ENCODE measurements around the gene CHIT1. TPM values are rescaled to one million over a fixed set of nuclear protein-coding genes. Genes with fewer than 3 reads are reported as not detected.
"Not testable (repeated sequence)": the region's sequence is repeated elsewhere in the genome, so short reads cannot be mapped to it uniquely, and the experiment has no call there.

Gene CHIT1
- total RNA-seq, 1 experiment from 2014 or later: not detected

DNA sequence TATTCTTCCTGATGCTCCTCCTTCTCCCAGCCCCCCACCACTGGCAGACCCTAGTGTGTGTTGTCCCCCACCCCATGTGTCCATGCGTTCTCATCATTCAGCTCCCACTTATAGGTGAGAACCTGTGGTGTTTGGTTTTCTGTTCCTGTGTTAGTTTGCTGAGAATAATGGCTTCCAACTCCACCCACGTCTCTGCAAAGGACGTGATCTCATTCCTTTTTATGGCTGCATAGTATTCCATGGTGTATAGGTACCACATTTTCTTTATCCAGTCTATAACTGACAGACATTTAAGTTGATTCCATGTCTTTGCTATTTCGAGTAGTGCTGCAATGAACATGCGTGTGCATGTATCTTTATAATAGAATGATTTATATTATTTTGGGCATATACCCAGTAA is 12.2 kb upstream of the CHIT1 start:
- H3K4me3 ChIP-seq (ENCODE audit: insufficient read depth, low read depth, low read length); H3K27me3 ChIP-seq (ENCODE audit: control insufficient read depth, insufficient read depth, low read length); DNase-seq; H3K36me3 ChIP-seq (replicated peaks; ENCODE audit: control insufficient read depth, insufficient read depth, low read length): not testable (repeated sequence)

DNA sequence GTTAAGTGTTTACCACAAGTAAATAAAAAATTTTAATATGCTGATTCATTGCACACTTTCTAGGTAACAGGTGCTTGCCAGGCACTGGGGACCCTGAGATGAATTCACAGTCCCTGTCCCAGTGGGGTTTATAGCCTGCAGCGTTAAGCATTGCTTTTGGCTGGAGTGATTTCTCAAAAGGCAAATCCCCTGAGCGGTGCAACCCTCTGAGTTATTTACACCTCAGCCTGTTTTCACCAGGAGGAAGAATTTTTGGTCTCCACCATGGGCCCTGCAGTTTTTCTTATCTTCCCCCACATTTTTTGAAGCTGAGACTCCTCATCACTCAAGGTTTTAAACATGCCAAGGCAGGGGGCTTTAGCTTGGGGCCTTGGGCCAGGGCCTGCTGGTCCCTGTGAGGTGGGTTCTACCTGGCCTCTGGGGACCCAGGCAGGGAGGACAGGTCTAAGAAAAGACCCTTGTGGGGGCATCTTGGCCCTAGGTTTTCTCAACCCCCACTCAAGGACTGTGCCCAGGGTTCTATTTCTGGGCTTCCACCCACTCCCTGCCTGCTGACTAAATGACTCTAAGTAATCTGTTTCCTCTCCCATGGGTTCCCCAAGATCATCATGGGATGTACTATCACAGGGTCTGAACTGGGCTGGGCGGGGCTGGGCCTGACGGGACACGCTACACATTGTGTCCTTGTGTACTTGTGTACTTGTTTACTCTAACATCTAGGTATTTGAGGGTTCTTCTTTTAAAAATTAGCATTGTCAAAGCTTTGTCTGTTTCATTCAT is 10.2 kb upstream of the CHIT1 start:
- H3K36me3 ChIP-seq (replicated peaks; ENCODE audit: control insufficient read depth, insufficient read depth, low read length): no peaks in the 10 kb centered on the region
- no peak for DNase-seq
- H3K27me3 ChIP-seq (ENCODE audit: control insufficient read depth, insufficient read depth, low read length): no peaks in the 10 kb centered on the region
- no peak overlapping the region for H3K4me3 ChIP-seq (ENCODE audit: insufficient read depth, low read depth, low read length)

DNA sequence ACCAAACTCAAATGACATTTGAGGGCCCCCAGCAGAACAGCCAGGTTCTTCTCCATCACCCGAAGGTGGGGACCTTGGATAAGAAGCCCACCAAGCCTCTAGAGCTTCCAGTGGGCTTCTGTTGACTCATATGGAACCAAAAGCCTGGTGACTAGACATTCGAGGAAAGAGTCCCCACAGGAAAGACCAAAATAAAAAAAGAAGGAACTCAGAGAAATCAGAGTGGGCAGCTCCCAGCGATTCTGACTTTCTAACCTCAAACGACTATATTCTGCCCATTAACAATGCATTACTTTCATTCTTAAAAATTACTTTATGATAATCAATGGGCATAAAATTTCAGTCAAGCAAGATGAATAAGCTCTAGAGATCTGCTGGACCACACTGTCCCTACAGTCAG is 9.6 kb upstream of the CHIT1 start:
- no peaks in the 10 kb centered on the region for H3K36me3 ChIP-seq (replicated peaks; ENCODE audit: control insufficient read depth, insufficient read depth, low read length)
- DNase-seq: no peak
- no peak overlapping the region for H3K4me3 ChIP-seq (ENCODE audit: insufficient read depth, low read depth, low read length)
- H3K27me3 ChIP-seq (ENCODE audit: control insufficient read depth, insufficient read depth, low read length): no peaks in the 10 kb centered on the region

DNA sequence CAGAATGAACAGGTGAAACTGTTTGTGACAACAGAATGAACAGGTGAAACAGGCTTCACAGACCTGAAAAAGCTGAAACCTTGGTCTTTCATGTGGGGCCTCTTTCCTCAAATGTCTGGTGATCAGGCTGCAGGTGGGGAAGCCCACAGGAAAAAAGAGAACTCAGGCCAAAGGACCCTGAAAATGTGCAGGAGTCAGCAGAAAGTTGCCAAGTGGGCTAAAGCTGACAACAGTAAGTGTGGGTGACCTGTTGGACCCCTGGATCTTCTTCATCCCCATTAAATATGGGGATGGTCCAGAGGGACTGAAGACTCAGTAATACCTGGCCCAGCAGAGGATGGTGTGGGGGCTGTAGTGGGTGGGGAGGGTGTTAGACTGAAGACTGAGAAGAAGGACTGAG is 9.1 kb upstream of the CHIT1 start:
- Histone ChIP-seq H3K27me3 (ENCODE audit: control insufficient read depth, insufficient read depth, low read length) (no peaks in the 10 kb centered on the region), H3K36me3 (replicated peaks; ENCODE audit: control insufficient read depth, insufficient read depth, low read length) (no peaks in the 10 kb centered on the region), H3K4me3 (ENCODE audit: insufficient read depth, low read depth, low read length) (no peak overlapping the region)
- no peak for DNase-seq

DNA sequence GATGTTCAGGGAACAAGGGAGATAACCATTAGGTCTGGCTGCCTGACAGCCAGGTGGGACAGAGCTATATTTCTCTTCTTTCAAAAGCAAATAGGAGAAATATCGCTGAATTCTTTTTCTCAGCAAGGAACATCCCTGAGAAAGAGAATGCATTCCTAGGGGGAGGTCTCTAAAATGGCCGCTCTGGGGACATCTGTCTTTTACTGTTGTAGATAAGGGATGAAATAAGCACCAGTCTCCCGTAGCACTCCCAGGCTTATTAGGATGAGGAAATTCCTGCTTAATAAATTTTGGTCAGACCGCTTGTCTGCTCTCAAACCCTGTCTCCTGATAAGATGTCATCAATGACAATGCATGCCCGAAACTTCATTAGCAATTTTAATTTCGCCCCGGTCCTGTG is 5.4 kb upstream of the CHIT1 start:
- H3K4me3 ChIP-seq (ENCODE audit: insufficient read depth, low read depth, low read length); H3K36me3 ChIP-seq (replicated peaks; ENCODE audit: control insufficient read depth, insufficient read depth, low read length); H3K27me3 ChIP-seq (ENCODE audit: control insufficient read depth, insufficient read depth, low read length); DNase-seq: not testable (repeated sequence)

DNA sequence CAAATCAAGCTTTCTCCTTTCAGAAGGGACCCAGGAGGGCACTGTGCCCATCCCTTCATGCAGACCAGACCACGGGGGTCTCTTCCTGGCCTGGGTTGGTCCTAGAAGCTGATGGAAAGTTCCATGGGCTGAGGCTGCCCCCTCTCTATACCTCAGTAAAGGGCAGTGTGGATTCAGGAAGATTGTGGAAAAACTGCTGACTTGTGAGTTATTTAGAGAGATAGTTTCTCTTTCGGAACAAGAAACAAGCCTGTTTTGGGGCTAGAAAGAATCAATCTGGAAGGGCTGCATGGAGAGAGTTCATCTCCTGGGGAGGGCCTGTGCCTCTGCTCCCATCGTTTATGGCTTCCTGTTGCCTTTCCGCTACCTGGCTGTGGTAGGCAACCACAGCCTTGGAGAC is 803 bp downstream of the CHIT1 start:
- H3K27me3 ChIP-seq (ENCODE audit: control insufficient read depth, insufficient read depth, low read length): peaks cover 3% of the 10 kb centered on the region; the same call in 1 of the 2 replicates
- no peak for DNase-seq
- no peaks in the 10 kb centered on the region for H3K36me3 ChIP-seq (replicated peaks; ENCODE audit: control insufficient read depth, insufficient read depth, low read length)
- H3K4me3 ChIP-seq (ENCODE audit: insufficient read depth, low read depth, low read length): no peak overlapping the region

DNA sequence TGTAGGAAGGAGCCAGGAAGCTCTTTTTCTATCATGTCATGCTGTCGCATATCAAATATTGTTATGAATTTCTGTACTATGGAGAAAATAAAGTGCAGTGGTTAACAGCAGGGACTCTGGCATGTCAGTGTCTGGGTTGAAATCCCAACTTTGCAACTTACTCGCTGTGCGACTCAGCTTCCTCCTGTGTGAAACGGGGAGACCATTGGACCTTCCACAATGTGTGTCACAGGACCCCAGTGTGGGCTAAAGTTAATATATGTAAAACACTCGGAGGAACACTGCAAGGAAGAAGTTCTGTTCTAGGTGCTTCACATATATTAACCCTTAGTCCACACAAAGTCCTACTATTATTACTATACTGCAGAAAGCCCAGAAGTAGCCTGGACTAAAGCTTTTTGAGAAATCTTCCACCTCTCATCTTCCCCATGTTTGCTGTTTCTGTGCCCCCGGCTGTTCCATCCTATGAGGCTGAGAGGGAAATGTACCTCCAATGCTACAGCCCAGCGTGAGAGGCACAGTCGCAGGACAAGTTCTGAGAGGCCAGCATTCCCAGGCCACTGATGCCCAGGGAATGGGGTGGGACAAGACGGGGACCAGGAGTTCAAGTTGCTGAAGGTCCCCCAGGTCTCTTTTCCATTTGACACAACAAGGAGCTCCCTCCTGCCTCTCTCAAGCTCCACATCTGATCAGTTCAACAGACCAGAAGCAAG is 1.9 kb downstream of the CHIT1 start:
- Histone ChIP-seq H3K27me3 (ENCODE audit: control insufficient read depth, insufficient read depth, low read length) (peaks cover 3% of the 10 kb centered on the region; the same call in 1 of the 2 replicates), H3K4me3 (ENCODE audit: insufficient read depth, low read depth, low read length) (no peak overlapping the region), H3K36me3 (replicated peaks; ENCODE audit: control insufficient read depth, insufficient read depth, low read length) (no peaks in the 10 kb centered on the region)
- DNase-seq: no peak

DNA sequence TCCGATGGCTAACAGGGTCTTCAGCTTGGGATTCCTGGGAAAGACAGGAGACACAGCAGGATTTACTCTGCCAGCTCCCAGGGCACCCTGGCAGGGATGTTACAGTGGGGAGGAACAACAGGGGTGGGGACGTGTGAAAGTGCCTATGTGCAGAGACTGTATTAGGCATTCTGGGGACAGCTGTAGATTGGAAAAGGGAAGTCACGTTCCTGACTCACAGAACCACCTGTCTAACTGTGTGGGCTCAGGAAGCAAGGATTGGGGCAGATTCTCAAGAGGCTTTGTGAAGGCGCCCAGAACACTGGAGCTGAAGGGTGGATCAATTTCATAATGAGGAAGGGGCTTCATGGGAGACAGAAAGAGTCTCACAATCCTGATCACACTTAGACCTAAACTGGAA is 4.4 kb downstream of the CHIT1 start:
- no peaks in the 10 kb centered on the region for H3K36me3 ChIP-seq (replicated peaks; ENCODE audit: control insufficient read depth, insufficient read depth, low read length)
- H3K4me3 ChIP-seq (ENCODE audit: insufficient read depth, low read depth, low read length): no peak overlapping the region

DNA sequence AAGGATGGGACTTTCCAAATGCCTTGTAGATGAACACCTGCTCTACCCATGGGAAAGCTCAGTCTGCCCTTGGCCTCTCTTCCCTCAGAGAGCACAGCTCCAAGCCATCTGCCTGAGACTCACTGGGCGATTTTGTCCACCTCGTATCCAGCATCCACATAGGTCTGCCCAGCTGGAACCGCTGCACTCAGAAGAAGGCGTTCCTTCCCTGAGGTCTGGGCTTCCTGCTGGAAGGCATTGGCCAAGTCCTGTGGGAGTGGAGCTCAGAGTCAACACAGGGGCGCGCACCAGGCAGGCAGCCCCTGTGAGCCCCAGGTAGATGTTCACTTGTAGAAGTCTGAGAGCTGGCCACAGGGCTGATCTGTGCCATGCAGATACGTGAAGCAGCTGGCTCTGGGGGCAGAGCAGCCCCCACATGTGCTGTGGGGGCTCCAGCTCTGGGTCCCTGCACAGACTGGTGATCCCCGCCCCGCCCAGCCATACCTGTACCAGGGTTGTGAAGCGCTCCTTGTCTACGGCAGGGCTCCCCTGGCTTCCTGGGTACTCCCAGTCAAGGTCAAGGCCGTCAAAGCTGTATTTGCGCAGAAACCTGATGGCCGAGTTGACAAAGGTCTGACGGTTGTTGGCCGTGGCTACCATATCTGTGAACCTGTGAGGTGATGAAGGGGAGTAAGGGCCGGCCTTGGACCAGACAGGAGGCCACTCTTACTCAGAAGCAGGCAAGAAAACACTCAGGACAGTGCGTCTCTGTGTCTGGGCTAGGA is 6.3 kb downstream of the CHIT1 start:
- Histone ChIP-seq H3K36me3 (replicated peaks; ENCODE audit: control insufficient read depth, insufficient read depth, low read length) (no peaks in the 10 kb centered on the region), H3K4me3 (ENCODE audit: insufficient read depth, low read depth, low read length) (no peak overlapping the region), H3K27me3 (ENCODE audit: control insufficient read depth, insufficient read depth, low read length) (no peaks in the 10 kb centered on the region; the same call in 1 of the 2 replicates)
- no peak for DNase-seq

More for the DNA sequence above, 4.4 kb downstream of the CHIT1 start:
- DNase-seq: no peak
- peaks cover 1% of the 10 kb centered on the region; the same call in 1 of the 2 replicates for H3K27me3 ChIP-seq (ENCODE audit: control insufficient read depth, insufficient read depth, low read length)

DNA sequence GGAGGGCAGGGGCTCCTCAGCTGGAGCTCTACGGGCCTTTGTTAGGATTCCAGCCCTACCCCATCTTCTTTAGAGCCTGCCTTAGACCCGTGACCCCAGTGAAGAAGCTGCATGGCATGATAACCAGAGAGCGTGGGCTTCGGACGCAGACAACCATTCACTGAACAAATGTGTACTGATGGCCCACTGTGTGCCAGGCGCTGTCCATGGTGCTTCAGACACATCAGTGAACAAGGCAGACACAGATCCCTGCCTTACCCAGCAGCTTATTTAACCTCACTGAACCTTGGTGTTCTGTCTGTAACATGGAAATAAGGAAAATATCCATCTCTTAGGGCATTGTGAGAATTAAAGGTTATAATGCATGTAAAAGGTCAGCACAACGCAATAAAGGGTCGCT is 9.5 kb downstream of the CHIT1 start:
- DNase-seq: peak; percentile 51
- H3K4me3 ChIP-seq (ENCODE audit: insufficient read depth, low read depth, low read length): no peak overlapping the region
- no peaks in the 10 kb centered on the region for H3K36me3 ChIP-seq (replicated peaks; ENCODE audit: control insufficient read depth, insufficient read depth, low read length)
- H3K27me3 ChIP-seq (ENCODE audit: control insufficient read depth, insufficient read depth, low read length): no peaks in the 10 kb centered on the region; the same call in 1 of the 2 replicates

DNA sequence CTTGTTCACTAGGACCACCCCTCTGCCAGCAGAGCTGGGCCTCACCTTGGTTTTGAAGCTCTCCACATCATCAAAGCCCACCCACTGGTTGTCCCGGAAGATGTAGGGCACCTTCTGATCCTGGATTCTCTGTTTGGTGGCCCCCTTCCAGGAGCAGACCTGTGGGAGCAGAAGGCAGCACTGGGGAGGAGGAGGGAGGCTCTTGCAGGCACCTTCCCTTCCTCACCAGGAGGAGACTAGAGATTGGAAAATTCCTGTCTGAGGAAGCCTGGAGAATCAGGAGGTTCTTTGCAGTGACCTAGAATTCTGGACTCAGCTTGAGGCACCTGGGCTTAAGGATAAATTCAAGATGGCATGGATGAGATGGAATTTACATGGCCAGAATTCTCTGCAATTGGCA is 10.3 kb downstream of the CHIT1 start:
- no peak for DNase-seq
- no peaks in the 10 kb centered on the region for H3K36me3 ChIP-seq (replicated peaks; ENCODE audit: control insufficient read depth, insufficient read depth, low read length)

DNA sequence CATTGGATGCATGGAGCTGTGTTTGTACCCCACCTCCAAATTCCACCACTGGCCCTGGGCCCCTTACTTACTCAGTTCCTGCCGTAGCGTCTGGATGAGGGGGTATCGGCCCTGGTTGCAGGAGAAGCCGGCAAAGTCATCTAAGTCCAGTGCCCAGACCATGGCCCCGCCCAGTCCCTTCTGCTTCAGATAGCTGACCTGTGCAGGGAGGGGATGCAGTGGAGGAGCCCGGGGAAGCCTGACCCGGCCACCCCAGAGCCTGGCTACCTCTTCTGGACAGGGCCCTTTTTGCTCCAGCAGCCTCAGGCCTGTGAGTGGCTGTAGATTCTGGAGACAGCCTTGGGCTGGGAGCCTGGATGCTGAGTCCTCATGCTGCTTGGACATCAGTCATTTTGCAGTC is 11.8 kb downstream of the CHIT1 start:
- Histone ChIP-seq H3K36me3 (replicated peaks; ENCODE audit: control insufficient read depth, insufficient read depth, low read length) (no peaks in the 10 kb centered on the region), H3K27me3 (ENCODE audit: control insufficient read depth, insufficient read depth, low read length) (no peaks in the 10 kb centered on the region; the same call in 1 of the 2 replicates), H3K4me3 (ENCODE audit: insufficient read depth, low read depth, low read length) (no peak overlapping the region)
- DNase-seq: peak; percentile 41

More for the DNA sequence above, 10.3 kb downstream of the CHIT1 start:
- Histone ChIP-seq H3K27me3 (ENCODE audit: control insufficient read depth, insufficient read depth, low read length) (no peaks in the 10 kb centered on the region; the same call in 1 of the 2 replicates), H3K4me3 (ENCODE audit: insufficient read depth, low read depth, low read length) (no peak overlapping the region)

DNA sequence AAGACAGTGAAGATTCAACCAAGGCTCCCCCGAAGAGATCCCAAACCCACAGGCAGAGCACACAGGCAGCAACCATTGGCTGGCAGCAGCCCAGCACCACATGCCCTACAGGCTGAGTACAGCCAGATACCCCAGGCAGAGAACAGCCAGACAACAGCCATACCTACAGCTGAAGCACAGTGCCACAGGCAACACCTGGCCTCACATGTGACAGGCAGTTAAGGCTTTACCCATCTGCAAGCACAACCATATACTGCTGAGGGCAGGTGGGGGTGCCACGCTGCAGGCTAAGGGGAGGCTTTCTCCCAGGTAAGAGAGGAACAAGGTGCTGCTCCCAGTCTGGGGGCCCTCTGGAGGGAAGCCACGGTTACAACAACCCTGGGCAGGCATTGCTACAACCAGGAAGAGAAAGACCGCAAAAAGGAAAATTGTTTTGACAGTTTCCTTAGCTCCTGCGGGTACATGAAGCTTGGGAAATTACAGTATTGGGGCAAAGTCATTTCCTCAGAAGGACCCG is 12.3 kb downstream of the CHIT1 start:
- Histone ChIP-seq H3K36me3 (replicated peaks; ENCODE audit: control insufficient read depth, insufficient read depth, low read length) (no peaks in the 10 kb centered on the region), H3K27me3 (ENCODE audit: control insufficient read depth, insufficient read depth, low read length) (no peaks in the 10 kb centered on the region; the same call in 1 of the 2 replicates), H3K4me3 (ENCODE audit: insufficient read depth, low read depth, low read length) (no peak overlapping the region)
- peak; percentile 76 for DNase-seq

DNA sequence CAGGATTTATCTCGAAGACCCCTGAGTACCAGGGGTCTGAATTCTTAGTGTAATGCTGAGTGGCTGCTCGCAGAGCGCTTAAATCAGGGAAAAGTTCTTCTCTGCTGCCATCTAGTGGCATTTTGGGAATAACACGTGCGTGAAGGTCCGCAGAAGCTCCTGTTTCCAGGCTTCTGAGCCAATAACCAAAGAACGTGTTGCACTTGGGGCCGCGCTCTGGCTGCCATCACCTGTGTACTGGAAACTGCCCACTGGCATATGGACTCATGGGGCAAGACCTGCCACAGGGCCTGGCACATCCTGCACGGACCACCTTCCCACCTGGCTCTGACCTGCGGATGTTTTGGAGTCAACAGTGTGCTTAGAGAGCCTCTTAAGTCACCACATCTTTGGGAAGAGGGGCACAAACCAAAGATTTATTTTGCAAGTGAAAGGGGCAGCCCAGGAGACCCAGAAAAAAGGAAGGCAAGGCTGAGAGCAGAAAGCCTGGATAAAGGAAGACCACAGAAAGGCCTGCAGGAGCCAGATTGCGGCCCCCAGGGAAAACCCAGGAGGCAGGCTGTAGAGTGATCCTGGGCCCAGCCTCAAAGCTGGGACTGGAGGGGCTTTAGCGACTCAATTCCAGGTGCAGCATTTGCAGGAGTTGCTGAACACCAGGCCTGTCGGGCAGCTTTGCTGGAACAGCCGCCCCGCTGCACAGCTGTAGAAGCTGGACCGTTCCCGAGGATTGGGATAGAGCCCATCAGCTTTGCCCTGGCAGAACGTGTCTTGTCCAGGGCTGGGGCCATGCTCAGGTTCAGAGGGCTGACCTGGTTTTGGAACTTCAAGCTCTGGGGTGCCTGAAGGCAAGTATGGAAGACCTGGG is 13.0 kb downstream of the CHIT1 start:
- Histone ChIP-seq H3K27me3 (ENCODE audit: control insufficient read depth, insufficient read depth, low read length) (no peaks in the 10 kb centered on the region), H3K4me3 (ENCODE audit: insufficient read depth, low read depth, low read length) (no peak overlapping the region), H3K36me3 (replicated peaks; ENCODE audit: control insufficient read depth, insufficient read depth, low read length) (no peaks in the 10 kb centered on the region)
- DNase-seq: peak; percentile 80

Data from H7 (cell line).